ENCODE results near the gene ISLR2.
"Not testable (repeated sequence)": the region's sequence is repeated elsewhere in the genome, so short reads cannot be mapped to it uniquely, and the experiment has no call there.

Gene ISLR2

GRCh38 chr15:74157868-74158827, 27.8 kb downstream of the ISLR2 start:
- no peak for DNase-seq (ENCODE audit: low spot score)

- no peak for DNase-seq (ENCODE audit: low spot score)
Measured at GRCh38 chr15:74158855-74159650, 28.7 kb downstream of the ISLR2 start.

- no peak for DNase-seq (ENCODE audit: low spot score)
Measured at GRCh38 chr15:74159773-74160172, 29.4 kb downstream of the ISLR2 start.

GRCh38 chr15:74160390-74160789, 30.0 kb downstream of the ISLR2 start:
- not testable (repeated sequence) for DNase-seq (ENCODE audit: low spot score)

- DNase-seq (ENCODE audit: low spot score) = not testable (repeated sequence)
Measured at GRCh38 chr15:74162195-74162536, 31.8 kb downstream of the ISLR2 start.

- DNase-seq (ENCODE audit: low spot score) = no peak
Measured at GRCh38 chr15:74165461-74165860, 35.1 kb downstream of the ISLR2 start.

- DNase-seq (ENCODE audit: low spot score) = no peak
Measured at GRCh38 chr15:74167891-74168331, 37.5 kb downstream of the ISLR2 start.

GRCh38 chr15:74168711-74169126, 38.3 kb downstream of the ISLR2 start:
- DNase-seq (ENCODE audit: low spot score) = no peak

GRCh38 chr15:74170071-74170844, 39.9 kb downstream of the ISLR2 start:
- DNase-seq (ENCODE audit: low spot score) = no peak

- no peak for DNase-seq (ENCODE audit: low spot score)
Measured at GRCh38 chr15:74170875-74171578, 40.6 kb downstream of the ISLR2 start.

- no peak for DNase-seq (ENCODE audit: low spot score)
Measured at GRCh38 chr15:74171965-74172541, 41.7 kb downstream of the ISLR2 start.

GRCh38 chr15:74172701-74173379, 42.5 kb downstream of the ISLR2 start:
- DNase-seq (ENCODE audit: low spot score) = no peak

- no peak for DNase-seq (ENCODE audit: low spot score)
Measured at GRCh38 chr15:74173380-74174218, 43.2 kb downstream of the ISLR2 start, which contains the start of gene ISLR. ISLR (plus strand) TSS chr15:74173710; CDS start chr15:74174859, 1,149 bp downstream.

GRCh38 chr15:74174219-74174957, 44.0 kb downstream of the ISLR2 start:
- no peak for DNase-seq (ENCODE audit: low spot score)

- no peak for DNase-seq (ENCODE audit: low spot score)
Measured at GRCh38 chr15:74174958-74175253, 44.5 kb downstream of the ISLR2 start.

GRCh38 chr15:74175271-74176191, 45.1 kb downstream of the ISLR2 start:
- DNase-seq (ENCODE audit: low spot score) = no peak

- no peak for DNase-seq (ENCODE audit: low spot score)
Measured at GRCh38 chr15:74176262-74177214, 46.2 kb downstream of the ISLR2 start.

All from CD4-positive, alpha-beta T cell treated with Interleukin-6 at 100 ng/mL for 8 hours (primary cell).